CD14-positive monocyte (primary cell): Measurements from ENCODE around the gene NEURL4. TPM values are rescaled to one million over a fixed set of nuclear protein-coding genes. Genes with fewer than 3 reads are reported as not detected.

Experiments
- DNase-seq, 3 donors: peaks; one replicate each; pipeline ENCODE4 v3.0.0-alpha.2; 2011 to 2022
- H2AFZ ChIP-seq: 2 replicates; pipeline ENCODE4 v1.6.0; 2012; ENCODE audit warnings: mild to moderate bottlenecking, low read depth, low read length, inconsistent platforms; ENCODE audit not compliant: insufficient read depth, poor library complexity, severe bottlenecking
- H3K27ac ChIP-seq, 2 donors: 1 replicate in 1 of 2; 2 replicates in 1 of 2; pipeline ENCODE4 v1.5.1; 2012 to 2013; ENCODE audit warnings: low read length in 2 of 2, control low read depth in 1 of 2, inconsistent platforms in 1 of 2, low read depth in 1 of 2, mild to moderate bottlenecking in 1 of 2
- H3K27me3 ChIP-seq, 2 donors: one replicate each; pipeline versions ENCODE4 v1.6.0 to v1.6.1; 2011 to 2013; ENCODE audit warnings: low read length in 2 of 2; ENCODE audit not compliant: control insufficient read depth in 2 of 2, insufficient read depth in 2 of 2
- H3K36me3 ChIP-seq, 2 donors: replicated peaks in 1 of 2; 1 replicate in 1 of 2; 2 replicates in 1 of 2; pipeline versions ENCODE4 v1.5.1 to v1.6.1; 2012 to 2013; ENCODE audit warnings: low read length in 2 of 2, control low read depth in 1 of 2, inconsistent platforms in 1 of 2, mild to moderate bottlenecking in 1 of 2; ENCODE audit not compliant: insufficient read depth in 2 of 2, control insufficient read depth in 1 of 2
- H3K4me1 ChIP-seq, 2 donors: 1 replicate in 1 of 2; 2 replicates in 1 of 2; pipeline versions ENCODE4 v1.5.1 to v1.6.1; 2012 to 2013; ENCODE audit warnings: low read length in 2 of 2, control low read depth in 1 of 2, inconsistent platforms in 1 of 2, mild to moderate bottlenecking in 1 of 2, moderate library complexity in 1 of 2; ENCODE audit not compliant: insufficient read depth in 2 of 2, control insufficient read depth in 1 of 2
- H3K4me2 ChIP-seq: replicated peaks from 2 replicates; pipeline ENCODE3; 2012; ENCODE audit warnings: low read length, moderate library complexity, mild to moderate bottlenecking; ENCODE audit not compliant: poor library complexity, severe bottlenecking; ENCODE audit errors: extremely low read depth
- H3K4me3 ChIP-seq, 3 experiments: fragments of 200-600 bp in 1 of 3; sonication (generic) in 1 of 3; replicated peaks in 1 of 3; 1 replicate in 2 of 3; 2 replicates in 1 of 3; pipeline ENCODE4 v1.5.1; 2011 to 2013; ENCODE audit warnings: low read length in 3 of 3, mild to moderate bottlenecking in 3 of 3, control low read depth in 2 of 3, low read depth in 2 of 3, inconsistent platforms in 1 of 3, moderate library complexity in 1 of 3
- H3K79me2 ChIP-seq: 2 replicates; pipeline ENCODE4 v1.6.0; 2012; ENCODE audit warnings: mild to moderate bottlenecking, control low read depth, inconsistent platforms, low read length, moderate library complexity; ENCODE audit not compliant: insufficient read depth
- H3K9ac ChIP-seq: 2 replicates; pipeline ENCODE4 v1.6.0; 2017; ENCODE audit warnings: low read length, mild to moderate bottlenecking; ENCODE audit not compliant: insufficient read depth, poor library complexity, severe bottlenecking
- H3K9me3 ChIP-seq, 2 donors: replicated peaks in 1 of 2; 1 replicate in 1 of 2; 2 replicates in 1 of 2; pipeline versions ENCODE4 v1.5.1 to v1.6.1; 2012 to 2013; ENCODE audit warnings: low read length in 2 of 2, control low read depth in 1 of 2; ENCODE audit not compliant: control insufficient read depth in 1 of 2, insufficient read depth in 1 of 2
- H4K20me1 ChIP-seq: 2 replicates; pipeline ENCODE4 v1.6.0; 2012; ENCODE audit warnings: mild to moderate bottlenecking, low read length, control low read depth, moderate library complexity; ENCODE audit not compliant: insufficient read depth
- H3K27ac Mint-ChIP-seq, 7 donors: one replicate each; pipeline ENCODE4 v1.8.0; 2020; ENCODE audit warnings: mild to moderate bottlenecking in 7 of 7, mixed read lengths in 7 of 7, moderate library complexity in 6 of 7, inconsistent platforms in 2 of 7
- H3K27me3 Mint-ChIP-seq, 3 donors: one replicate each; pipeline ENCODE4 v1.8.0; 2021 to 2022; ENCODE audit warnings: low read depth in 3 of 3, mild to moderate bottlenecking in 3 of 3, mixed read lengths in 3 of 3, moderate library complexity in 3 of 3, inconsistent platforms in 1 of 3
- H3K36me3 Mint-ChIP-seq, 2 donors: one replicate each; pipeline ENCODE4 v1.8.0; 2020; ENCODE audit warnings: mixed read lengths in 2 of 2, inconsistent platforms in 1 of 2, mild to moderate bottlenecking in 1 of 2
- H3K4me1 Mint-ChIP-seq: one replicate; pipeline ENCODE4 v1.8.0; 2020; ENCODE audit warnings: mild to moderate bottlenecking, mixed read lengths
- H3K4me3 Mint-ChIP-seq, 2 donors: one replicate each; pipeline ENCODE4 v1.8.0; 2020; ENCODE audit warnings: mild to moderate bottlenecking in 2 of 2, mixed read lengths in 2 of 2, moderate library complexity in 1 of 2
- H3K9me3 Mint-ChIP-seq, 7 donors: one replicate each; pipeline ENCODE4 v1.8.0; 2020 to 2022; ENCODE audit warnings: mixed read lengths in 7 of 7, mild to moderate bottlenecking in 6 of 7, moderate library complexity in 6 of 7, inconsistent platforms in 2 of 7
- WGBS: methylation state at CpG from one replicate; pipeline ENCODE4 v1.1.5; 2013; ENCODE audit warnings: missing lambda C conversion rate; ENCODE audit not compliant: insufficient coverage; 5-methylcytosine and 5-hydroxymethylcytosine counted together
- intact Hi-C, 2 donors: fragments of 100-400 bp; cut with micrococcal nuclease; formaldehyde crosslinking; loops; one replicate each; pipeline versions ENCODE4 v1.15.0 to v1.15.1; 2023
- polyA plus RNA-seq, 3 donors: library from polyadenylated mRNA; depleted of rRNA in 1 of 3; unstranded in 2 of 3; stranded (reverse) in 1 of 3; fragments of 300-500 nt in 2 of 3; fragments of >200 nt in 1 of 3; fragmentation: Illumina TruSeq in 2 of 3; gene quantifications; 1 replicate in 2 of 3; 2 replicates in 1 of 3; pipeline ENCODE4 v1.2.3, GENCODE V29; 2012 to 2021
- TF ChIP-seq, protein P1 (sequence below): fragments of 200-600 bp; IDR thresholded peaks from one replicate; pipeline ENCODE4 v1.8.0; 2022; ENCODE audit warnings: antibody characterized with exemption, mild to moderate bottlenecking

NEURL4 gene
- polyA plus RNA-seq, 3 donors: 0.35 to 42.6 (median 0.44) TPM

- no peaks in the 10 kb centered on the region for H3K79me2 ChIP-seq
- Mint-ChIP-seq H3K36me3 (peaks cover 58 to 93% of the 10 kb centered on the region in 2 donors), H3K27me3 (no peaks in the 10 kb centered on the region), H3K4me1 (peaks cover 2% of the 10 kb centered on the region), H3K27ac (peak overlapping the region in 2 of 7 donors; percentile 28 to 72), H3K9me3 (no peaks in the 10 kb centered on the region), H3K4me3 (no peak overlapping the region)
- no peak overlapping the region for H3K9ac ChIP-seq
- 97% methylated on average over 13 of the region's 15 CpGs for WGBS
- no peak overlapping the region for H3K27ac ChIP-seq
- no peak overlapping the region for H2AFZ ChIP-seq
- no peak overlapping the region for H3K4me3 ChIP-seq
- no peaks in the 10 kb centered on the region for H3K4me1 ChIP-seq
- H3K9me3 ChIP-seq: no peaks in the 10 kb centered on the region
- H3K36me3 ChIP-seq: peaks cover 76 to 87% of the 10 kb centered on the region in 2 donors
- TF ChIP-seq, protein P1, sequence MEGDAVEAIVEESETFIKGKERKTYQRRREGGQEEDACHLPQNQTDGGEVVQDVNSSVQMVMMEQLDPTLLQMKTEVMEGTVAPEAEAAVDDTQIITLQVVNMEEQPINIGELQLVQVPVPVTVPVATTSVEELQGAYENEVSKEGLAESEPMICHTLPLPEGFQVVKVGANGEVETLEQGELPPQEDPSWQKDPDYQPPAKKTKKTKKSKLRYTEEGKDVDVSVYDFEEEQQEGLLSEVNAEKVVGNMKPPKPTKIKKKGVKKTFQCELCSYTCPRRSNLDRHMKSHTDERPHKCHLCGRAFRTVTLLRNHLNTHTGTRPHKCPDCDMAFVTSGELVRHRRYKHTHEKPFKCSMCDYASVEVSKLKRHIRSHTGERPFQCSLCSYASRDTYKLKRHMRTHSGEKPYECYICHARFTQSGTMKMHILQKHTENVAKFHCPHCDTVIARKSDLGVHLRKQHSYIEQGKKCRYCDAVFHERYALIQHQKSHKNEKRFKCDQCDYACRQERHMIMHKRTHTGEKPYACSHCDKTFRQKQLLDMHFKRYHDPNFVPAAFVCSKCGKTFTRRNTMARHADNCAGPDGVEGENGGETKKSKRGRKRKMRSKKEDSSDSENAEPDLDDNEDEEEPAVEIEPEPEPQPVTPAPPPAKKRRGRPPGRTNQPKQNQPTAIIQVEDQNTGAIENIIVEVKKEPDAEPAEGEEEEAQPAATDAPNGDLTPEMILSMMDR: no peak
- intact Hi-C loops: loop anchor here in 1 of 2 donors (10.0 kb wide), 1 partner anchor 253 kb away; the partner anchor contains the start of gene CD68
- DNase-seq: no peak
- H4K20me1 ChIP-seq: peaks cover 7% of the 10 kb centered on the region
- H3K4me2 ChIP-seq: no peak overlapping the region
- no peaks in the 10 kb centered on the region for H3K27me3 ChIP-seq
Observed at GRCh38 chr17:7321466-7321865, 7.7 kb downstream of the NEURL4 start.

DNA sequence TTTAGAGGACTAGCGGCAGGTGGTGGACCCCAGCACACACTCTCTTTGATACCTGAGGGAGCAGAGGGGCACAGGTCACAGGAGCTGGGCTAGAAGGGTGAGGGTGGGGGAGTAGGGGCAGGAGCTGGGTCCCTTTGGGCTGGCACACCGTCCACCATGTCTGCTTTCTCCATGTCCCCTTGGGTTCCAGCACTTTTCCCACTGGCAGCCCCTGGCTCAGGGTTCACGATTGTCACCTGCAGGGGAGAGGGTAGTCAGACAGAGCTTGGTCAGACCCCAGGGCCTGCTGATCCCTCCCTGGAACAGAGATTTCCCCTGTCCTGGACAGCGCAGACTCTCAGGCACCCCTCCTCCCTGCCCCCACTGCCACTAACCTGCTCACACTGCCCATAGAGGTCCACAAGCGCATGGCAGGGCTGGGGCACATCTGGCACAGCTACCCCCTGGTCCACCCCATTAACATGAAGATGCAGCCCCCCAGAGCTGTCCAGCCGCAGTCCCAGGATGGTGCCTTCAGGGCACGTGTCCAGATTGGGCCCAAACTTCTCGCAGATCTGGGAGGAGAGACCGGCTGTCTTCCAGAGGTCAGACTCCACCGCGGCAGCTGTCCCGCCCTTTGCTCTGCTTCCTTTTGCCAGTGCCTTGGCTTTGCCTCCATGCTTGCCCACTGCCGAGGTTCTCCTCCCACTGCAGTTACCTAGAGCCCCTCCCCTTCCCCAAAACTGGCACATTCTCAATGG is 10.8 kb downstream of the NEURL4 start:
- peaks cover 21% of the 10 kb centered on the region for H3K79me2 ChIP-seq
- peak overlapping the region in 4 of 7 donors; percentile 36 to 83 (median 69) for H3K27ac Mint-ChIP-seq
- peaks cover 49 to 77% of the 10 kb centered on the region in 2 donors for H3K36me3 Mint-ChIP-seq
- H3K4me2 ChIP-seq: no peak overlapping the region
- H3K27me3 Mint-ChIP-seq: no peaks in the 10 kb centered on the region
- no peaks in the 10 kb centered on the region for H3K9me3 ChIP-seq
- H3K4me1 Mint-ChIP-seq: peaks cover 20% of the 10 kb centered on the region
- H3K4me3 Mint-ChIP-seq: no peak overlapping the region
- H3K27ac ChIP-seq: no peak overlapping the region
- WGBS: 95% methylated on average over 11 of the region's 13 CpGs
- H3K4me1 ChIP-seq: peaks cover 23 to 28% of the 10 kb centered on the region in 2 donors
- H3K36me3 ChIP-seq: peaks cover 61 to 66% of the 10 kb centered on the region in 2 donors
- no peak for DNase-seq
- no peaks in the 10 kb centered on the region for H3K27me3 ChIP-seq
- H4K20me1 ChIP-seq: peaks cover 10% of the 10 kb centered on the region
- no peaks in the 10 kb centered on the region for H3K9me3 Mint-ChIP-seq
- intact Hi-C loops: no loop called here
- no peak overlapping the region for H2AFZ ChIP-seq
- TF ChIP-seq, protein P1: no peak
- H3K9ac ChIP-seq: no peak overlapping the region
- no peak overlapping the region for H3K4me3 ChIP-seq
